Purkinje cell (primary cell): ENCODE data around the gene ITGAE. TPM values are rescaled to one million over a fixed set of nuclear protein-coding genes. Genes with fewer than 3 reads are reported as not detected.

Source experiments
- polyA plus RNA-seq: library from polyadenylated mRNA; unstranded; fragments of >200 nt; fragmentation: Nextera tagmentation; gene quantifications from 2 replicates; pipeline ENCODE4 v1.2.1, GENCODE V29; 2014

The ITGAE gene
- polyA plus RNA-seq: 315 and 374 TPM in 2 replicates

GRCh38 chr17:3800362-3801271 is at the start of gene ITGAE:
TSS of gene ITGAE (minus strand) at chr17:3801188. CDS start at chr17:3801144, 44 bp downstream.

GRCh38 chr17:3845621-3846436 is 44.8 kb upstream of the ITGAE start, which contains the start of gene NCBP3:
TSS of gene NCBP3 (minus strand) at chr17:3846246. CDS start at chr17:3846223, 23 bp downstream.

GRCh38 chr17:3723556-3724377 is 77.2 kb downstream of the ITGAE start, which contains the start of gene HASPIN:
TSS of gene HASPIN (plus strand) at chr17:3723903. CDS start at chr17:3723936, 33 bp downstream.

GRCh38 chr17:3695723-3696411 is 105.1 kb downstream of the ITGAE start, which contains the start of gene P2RX5:
TSS of gene P2RX5 (minus strand) at chr17:3696155. CDS start at chr17:3696005, 150 bp downstream.

GRCh38 chr17:3668279-3669084 is 132.5 kb downstream of the ITGAE start, which contains the start of the genes EMC6 and TAX1BP3:
TSS of gene EMC6 (plus strand) at chr17:3668812. CDS start at chr17:3669147, 335 bp downstream.
TSS of gene TAX1BP3 (minus strand) at chr17:3668578. CDS start at chr17:3668526, 52 bp downstream.

Other genes with a start within 250 kb of the ITGAE start
- gene TRPV3, start 243.4 kb downstream of the ITGAE start, polyA plus RNA-seq: 0.07 and 0.59 TPM in 2 replicates
- 0.39 and 0.71 TPM in 2 replicates for gene TRPV1, start 191.8 kb downstream of the ITGAE start, polyA plus RNA-seq
- 0.98 and 1.1 TPM in 2 replicates for gene SHPK, start 164.9 kb downstream of the ITGAE start, polyA plus RNA-seq
- gene CTNS, start 164.4 kb downstream of the ITGAE start, polyA plus RNA-seq: 3.0 TPM in 1 of 2 replicates, not detected in the other
- 1.3 and 6.0 TPM in 2 replicates for gene TAX1BP3, start 132.6 kb downstream of the ITGAE start, polyA plus RNA-seq
- 34.0 and 53.0 TPM in 2 replicates for gene EMC6, start 132.4 kb downstream of the ITGAE start, polyA plus RNA-seq
- gene P2RX5, start 105.0 kb downstream of the ITGAE start, polyA plus RNA-seq: 36.8 and 43.3 TPM in 2 replicates
- gene HASPIN, start 77.3 kb downstream of the ITGAE start, polyA plus RNA-seq: not detected in 2 replicates
- gene NCBP3, start 45.1 kb upstream of the ITGAE start, polyA plus RNA-seq: 6.3 and 8.6 TPM in 2 replicates
- 1.1 and 6.9 TPM in 2 replicates for gene CAMKK1, start 91.9 kb upstream of the ITGAE start, polyA plus RNA-seq
- gene P2RX1, start 115.3 kb upstream of the ITGAE start, polyA plus RNA-seq: not detected in 2 replicates
- 54.6 and 88.7 TPM in 2 replicates for gene ATP2A3, start 163.2 kb upstream of the ITGAE start, polyA plus RNA-seq